Neuronal stem cell (in vitro differentiated cells): ENCODE data around the gene KLRK1.

Source experiments
- DNase-seq: peaks from one replicate; pipeline ENCODE4 v3.0.0-alpha.2; 2013; ENCODE audit warnings: low spot score
- H2AFZ ChIP-seq: one replicate; pipeline ENCODE4 v1.6.1; 2013; ENCODE audit warnings: mild to moderate bottlenecking, low read length, inconsistent platforms
- H2AK5ac ChIP-seq: 2 replicates; pipeline ENCODE4 v1.6.1; 2013; ENCODE audit warnings: low read depth, mild to moderate bottlenecking, inconsistent platforms, low read length, moderate library complexity, mixed read lengths
- H2BK120ac ChIP-seq: 2 replicates; pipeline ENCODE4 v1.6.1; 2013; ENCODE audit warnings: low read depth, mild to moderate bottlenecking, inconsistent platforms, low read length, moderate library complexity, mixed read lengths
- H2BK12ac ChIP-seq: one replicate; pipeline ENCODE4 v1.6.1; 2013; ENCODE audit warnings: low read length, inconsistent platforms
- H2BK15ac ChIP-seq: 2 replicates; pipeline ENCODE4 v1.6.1; 2013; ENCODE audit warnings: mild to moderate bottlenecking, low read length, inconsistent platforms, mixed read lengths
- H2BK5ac ChIP-seq: one replicate; pipeline ENCODE4 v1.6.1; 2013; ENCODE audit warnings: inconsistent platforms, mild to moderate bottlenecking, low read length, moderate library complexity
- H3K14ac ChIP-seq: one replicate; pipeline ENCODE4 v1.6.1; 2013; ENCODE audit warnings: low read length, inconsistent platforms
- H3K18ac ChIP-seq: 2 replicates; pipeline ENCODE4 v1.6.1; 2013; ENCODE audit warnings: low read length, inconsistent platforms
- H3K23ac ChIP-seq: 2 replicates; pipeline ENCODE4 v1.6.1; 2013; ENCODE audit warnings: low read depth, mild to moderate bottlenecking, mixed read lengths, low read length, inconsistent platforms; ENCODE audit not compliant: poor library complexity
- H3K27ac ChIP-seq: replicated peaks from 3 replicates; pipeline ENCODE4 v1.5.1; 2013; ENCODE audit warnings: low read length, inconsistent platforms
- H3K27me3 ChIP-seq, 3 experiments: 2 replicates each; pipeline ENCODE4 v1.6.1; 2013; ENCODE audit warnings: low read length in 3 of 3, mild to moderate bottlenecking in 2 of 3, inconsistent platforms in 1 of 3, low read depth in 1 of 3, mixed read lengths in 1 of 3, moderate library complexity in 1 of 3; ENCODE audit not compliant: control insufficient read depth in 3 of 3, insufficient read depth in 3 of 3
- H3K36me3 ChIP-seq, 2 donors: replicated peaks in 1 of 2; 2 replicates each; pipeline ENCODE4 v1.6.1; 2013; ENCODE audit warnings: low read length in 2 of 2; ENCODE audit not compliant: control insufficient read depth in 2 of 2, insufficient read depth in 2 of 2
- H3K4ac ChIP-seq: 2 replicates; pipeline ENCODE4 v1.6.1; 2013; ENCODE audit warnings: inconsistent platforms, mild to moderate bottlenecking, low read length, moderate library complexity
- H3K4me1 ChIP-seq, 2 donors: 1 replicate in 1 of 2; 2 replicates in 1 of 2; pipeline ENCODE4 v1.6.1; 2013; ENCODE audit warnings: low read length in 2 of 2, low read depth in 1 of 2; ENCODE audit not compliant: control insufficient read depth in 2 of 2, insufficient read depth in 1 of 2
- H3K4me2 ChIP-seq: one replicate; pipeline ENCODE4 v1.6.1; 2013; ENCODE audit warnings: mild to moderate bottlenecking, low read length, inconsistent platforms; ENCODE audit not compliant: insufficient read depth, poor library complexity, severe bottlenecking
- H3K4me3 ChIP-seq, 2 donors: 2 replicates each; pipeline ENCODE4 v1.5.1; 2013; ENCODE audit warnings: low read length in 2 of 2, mild to moderate bottlenecking in 2 of 2, inconsistent platforms in 1 of 2, moderate library complexity in 1 of 2
- H3K79me1 ChIP-seq: one replicate; pipeline ENCODE4 v1.6.1; 2013; ENCODE audit warnings: low read depth, mild to moderate bottlenecking, inconsistent platforms, low read length, moderate library complexity
- H3K9ac ChIP-seq: one replicate; pipeline ENCODE4 v1.6.1; 2013; ENCODE audit warnings: mild to moderate bottlenecking, low read depth, low read length, inconsistent platforms; ENCODE audit not compliant: poor library complexity
- H3K9me3 ChIP-seq, 2 donors: replicated peaks in 1 of 2; 2 replicates each; pipeline versions ENCODE3 to v1.6.1; 2013; ENCODE audit warnings: low read length in 2 of 2, mild to moderate bottlenecking in 2 of 2, inconsistent platforms in 1 of 2, low read depth in 1 of 2, mixed read lengths in 1 of 2, moderate library complexity in 1 of 2; ENCODE audit not compliant: control insufficient read depth in 2 of 2, insufficient read depth in 1 of 2
- H4K8ac ChIP-seq: one replicate; pipeline ENCODE4 v1.6.1; 2013; ENCODE audit warnings: low read depth, mild to moderate bottlenecking, inconsistent platforms, low read length, moderate library complexity
- H4K91ac ChIP-seq: one replicate; pipeline ENCODE4 v1.6.1; 2013; ENCODE audit warnings: low read length, low read depth, mild to moderate bottlenecking, inconsistent platforms; ENCODE audit not compliant: poor library complexity
- WGBS, 2 donors: extraction: QIAGEN DNeasy Blood & Tissue Kit; methylation state at CpG; one replicate each; pipeline ENCODE4 v1.1.7; 2013; ENCODE audit warnings: missing lambda C conversion rate in 2 of 2, mixed read lengths in 1 of 2; ENCODE audit not compliant: insufficient read length in 2 of 2, insufficient replicate concordance in 1 of 2; ENCODE audit errors: extremely low coverage in 2 of 2; 5-methylcytosine and 5-hydroxymethylcytosine counted together

Gene KLRK1

GRCh38 chr12:10365696-10366405 lies 24.0 kb downstream of the KLRK1 start:
- no CpG with 5 or more reads among the region's 6 CpGs for WGBS, 2 donors
- H2BK120ac ChIP-seq, result no peak overlapping the region
- H3K4me3 ChIP-seq, result peak overlapping the region in 1 of 2 donors; percentile 70

GRCh38 chr12:10364815-10365622 lies 24.8 kb downstream of the KLRK1 start:
- H3K18ac ChIP-seq, result no peak overlapping the region
- no peak overlapping the region for H3K14ac ChIP-seq
- no peak overlapping the region for H4K91ac ChIP-seq
- H3K4me3 ChIP-seq, result peak overlapping the region; percentile 41 to 70
- peak overlapping the region; percentile 67 for H2BK15ac ChIP-seq
- H3K27me3 ChIP-seq, result no peaks in the 10 kb centered on the region
- no peak overlapping the region for H3K9ac ChIP-seq
- no peak overlapping the region for H2BK5ac ChIP-seq
- H2BK12ac ChIP-seq, result no peak overlapping the region
- H3K4me1 ChIP-seq, result peaks cover 7 to 26% of the 10 kb centered on the region in 2 donors
- peak overlapping the region; percentile 3 for H3K27ac ChIP-seq
- H2AFZ ChIP-seq, result peak overlapping the region; percentile 94
- H3K4me2 ChIP-seq, result peak overlapping the region; percentile 73
- no peak overlapping the region for H3K4ac ChIP-seq
- H3K79me1 ChIP-seq, result no peaks in the 10 kb centered on the region
- H2BK120ac ChIP-seq, result no peak overlapping the region
- H3K36me3 ChIP-seq, result no peaks in the 10 kb centered on the region
- H3K9me3 ChIP-seq, result peaks cover 0 to 4% of the 10 kb centered on the region in 2 donors
- no peak overlapping the region for H4K8ac ChIP-seq
- peak; percentile 21 for DNase-seq
- H3K23ac ChIP-seq, result no peak overlapping the region
- H2AK5ac ChIP-seq, result no peak overlapping the region
- WGBS, 2 donors, result no CpG with 5 or more reads among the region's 15 CpGs

More at GRCh38 chr12:10365696-10366405, 24.0 kb downstream of the KLRK1 start:
- Histone ChIP-seq H3K9me3 (peaks cover 0 to 4% of the 10 kb centered on the region in 2 donors), H3K9ac (no peak overlapping the region), H2AK5ac (no peak overlapping the region), H3K27me3 (no peaks in the 10 kb centered on the region), H3K36me3 (no peaks in the 10 kb centered on the region), H3K27ac (no peak overlapping the region), H3K79me1 (no peaks in the 10 kb centered on the region), H2AFZ (peak overlapping the region; percentile 94), H2BK12ac (no peak overlapping the region), H2BK15ac (no peak overlapping the region), H4K91ac (no peak overlapping the region), H3K4ac (no peak overlapping the region), H4K8ac (no peak overlapping the region), H2BK5ac (no peak overlapping the region), H3K14ac (no peak overlapping the region), H3K23ac (no peak overlapping the region), H3K4me1 (peaks cover 7 to 26% of the 10 kb centered on the region in 2 donors), H3K4me2 (peak overlapping the region; percentile 73), H3K18ac (no peak overlapping the region)
- DNase-seq, result no peak

GRCh38 chr12:10363914-10364814 lies 25.7 kb downstream of the KLRK1 start:
- H2BK15ac ChIP-seq, result peak overlapping the region; percentile 67
- no peak for DNase-seq
- H3K4me1 ChIP-seq, result peaks cover 7 to 26% of the 10 kb centered on the region in 2 donors
- H3K14ac ChIP-seq, result peak overlapping the region; percentile 71
- no peak overlapping the region for H3K4ac ChIP-seq
- H3K23ac ChIP-seq, result peak overlapping the region; percentile 44
- H3K27ac ChIP-seq, result no peak overlapping the region
- H2BK120ac ChIP-seq, result no peak overlapping the region
- no peak overlapping the region for H4K8ac ChIP-seq
- peak overlapping the region; percentile 94 for H2AFZ ChIP-seq
- H2BK5ac ChIP-seq, result no peak overlapping the region
- H3K18ac ChIP-seq, result peak overlapping the region; percentile 85
- peak overlapping the region; percentile 5 for H4K91ac ChIP-seq
- H3K79me1 ChIP-seq, result no peaks in the 10 kb centered on the region
- H3K27me3 ChIP-seq, result no peaks in the 10 kb centered on the region
- H3K36me3 ChIP-seq, result no peaks in the 10 kb centered on the region
- no peak overlapping the region for H2AK5ac ChIP-seq
- WGBS, 2 donors, result no CpG with 5 or more reads among the region's 19 CpGs
- H3K9me3 ChIP-seq, result peaks cover 0 to 4% of the 10 kb centered on the region in 2 donors
- peak overlapping the region; percentile 59 for H2BK12ac ChIP-seq
- peak overlapping the region; percentile 50 for H3K9ac ChIP-seq
- H3K4me2 ChIP-seq, result peak overlapping the region; percentile 73
- H3K4me3 ChIP-seq, result peak overlapping the region in 1 of 2 donors; percentile 70
